ENCODE data around the gene CARD19. TPM values are rescaled to one million over a fixed set of nuclear protein-coding genes. Genes with fewer than 3 reads are reported as not detected.
A peak's percentile ranks its signal among the peaks of the same experiment; 100 is the strongest.

Gene CARD19
- total and polyA plus RNA-seq, 2 of the 8 experiments (the other 6 are each of a cell fraction or from before 2014, with no cell fraction given), result 21.2 to 112 TPM

DNA sequence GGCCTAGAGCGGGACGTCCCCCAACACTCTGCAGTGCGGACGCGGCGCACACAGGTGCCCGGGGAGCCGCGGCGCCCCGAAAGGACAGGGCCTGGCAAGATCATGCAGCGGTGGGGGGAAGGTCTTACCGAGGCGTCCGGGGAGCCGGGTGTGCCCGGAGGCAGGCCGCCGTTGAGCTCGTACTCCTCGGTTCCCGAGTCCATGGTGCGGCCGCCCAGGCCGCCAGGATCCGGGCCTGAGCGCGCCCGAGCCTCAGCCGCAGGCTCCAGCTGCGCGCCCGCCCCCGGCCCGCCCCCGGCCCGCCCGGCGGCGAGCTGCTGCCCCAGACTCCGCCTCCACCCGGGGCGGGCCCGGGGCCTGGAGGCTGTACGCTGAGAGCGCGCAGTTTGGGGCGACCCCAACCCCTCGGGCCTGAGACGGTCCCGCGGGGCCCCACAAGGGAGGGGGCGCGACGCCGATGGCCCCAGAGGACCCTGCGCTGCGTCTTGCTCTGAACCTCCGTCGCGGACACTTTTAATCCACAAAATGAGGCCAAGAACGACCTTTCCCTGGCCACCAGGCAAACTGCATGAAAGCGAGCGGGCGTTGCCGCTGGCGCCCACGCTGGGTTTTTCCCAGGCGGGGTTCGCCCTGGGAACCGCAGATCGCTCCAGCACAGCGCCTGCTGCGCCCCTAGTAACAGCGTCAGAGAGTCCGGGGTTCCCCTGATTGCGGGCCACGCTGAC, 38.2 kb downstream of the CARD19 start, which contains the start of gene NINJ1 (continued):
- TF ChIP-seq CHD7 (IDR thresholded peaks at IDR 0.05; ENCODE audit: insufficient replicate concordance, low read length) (peak; percentile 52), POLR2AphosphoS5 (IDR thresholded peaks at IDR 0.05; ENCODE audit: low read depth, low read length) (peak; percentile 38; the same call in 1 of the 2 replicates), POLR2A (IDR thresholded peaks at IDR 0.05; ENCODE audit: control extremely low read depth in 1 of 2, low read depth in 2 of 2, low read length in 2 of 2) (peak in 1 of 2 experiments; percentile 61; a peak in 2 of 3 replicates), PHF8 (conservative IDR thresholded peaks at IDR 0.05; ENCODE audit: low read depth, low read length) (peak; percentile 74), RBBP5 (IDR thresholded peaks at IDR 0.05; ENCODE audit: borderline replicate concordance, low read depth, low read length) (peak; percentile 39; the same call in 1 of the 2 replicates), SUZ12 (IDR thresholded peaks at IDR 0.05; ENCODE audit: low read length) (peak; percentile 31; the same call in 1 of the 2 replicates), BACH1 (IDR thresholded peaks at IDR 0.05; ENCODE audit: low read length) (no peak), KDM4A (IDR thresholded peaks at IDR 0.05; ENCODE audit: low read depth, low read length, severe bottlenecking) (peak; percentile 87), SAP30 (IDR thresholded peaks at IDR 0.05; ENCODE audit: insufficient read depth, insufficient replicate concordance, low read length) (no peak), EZH2 (IDR thresholded peaks at IDR 0.05; ENCODE audit: low read depth, low read length, severe bottlenecking) (peak; percentile 6)

Measured in H1 (cell line).